ENCODE data around the gene EPN2. TPM values are rescaled to one million over a fixed set of nuclear protein-coding genes. Genes with fewer than 3 reads are reported as not detected.
A peak's percentile ranks its signal among the peaks of the same experiment; 100 is the strongest.

The EPN2 gene
- polyA plus RNA-seq, 4 donors: 45.2 to 52.9 (median 47.5) TPM

DNA sequence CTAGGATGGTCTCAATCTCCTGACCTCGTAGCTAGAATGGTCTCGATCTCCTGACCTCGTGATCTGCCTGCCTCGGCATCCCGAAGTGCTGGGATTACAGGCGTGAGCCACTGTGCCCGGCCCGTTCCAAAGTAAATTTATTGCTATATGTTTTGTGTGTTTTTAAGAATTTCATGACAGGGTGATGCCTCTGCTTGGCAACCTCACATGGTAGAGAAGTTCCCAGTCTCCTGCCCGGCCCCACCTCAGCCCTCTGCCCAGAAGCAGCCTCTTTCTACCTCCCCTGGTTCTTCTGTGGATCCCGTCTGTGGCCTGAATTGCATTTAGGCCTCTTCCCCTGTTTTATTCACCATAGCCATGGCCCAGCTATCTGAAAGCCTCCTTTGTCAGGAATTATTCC, 70.4 kb downstream of the EPN2 start:
- no peak for DNase-seq (ENCODE audit: low read depth in 4 of 4, low spot score in 2 of 4)

DNA sequence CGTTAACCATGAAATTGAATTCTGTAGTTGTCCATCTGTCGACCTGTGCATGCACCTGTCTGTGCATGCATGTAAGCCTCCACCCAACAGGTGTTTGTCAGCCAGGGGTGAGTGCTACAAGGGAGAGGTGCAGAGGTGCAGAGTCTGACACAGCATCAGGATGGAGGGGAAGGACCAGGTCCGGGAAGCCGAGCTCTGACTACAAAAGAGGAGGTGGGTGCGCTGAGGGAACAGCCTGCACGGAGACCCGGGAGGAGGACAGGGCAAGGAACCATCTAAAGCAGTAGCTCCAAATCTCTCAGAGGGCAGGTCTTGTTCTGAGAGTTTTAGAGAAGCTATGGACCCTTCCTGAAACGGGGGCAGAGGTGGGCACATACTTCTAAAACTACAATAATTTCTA, 71.2 kb downstream of the EPN2 start:
- no peak for DNase-seq (ENCODE audit: low read depth in 4 of 4, low spot score in 2 of 4)

DNA sequence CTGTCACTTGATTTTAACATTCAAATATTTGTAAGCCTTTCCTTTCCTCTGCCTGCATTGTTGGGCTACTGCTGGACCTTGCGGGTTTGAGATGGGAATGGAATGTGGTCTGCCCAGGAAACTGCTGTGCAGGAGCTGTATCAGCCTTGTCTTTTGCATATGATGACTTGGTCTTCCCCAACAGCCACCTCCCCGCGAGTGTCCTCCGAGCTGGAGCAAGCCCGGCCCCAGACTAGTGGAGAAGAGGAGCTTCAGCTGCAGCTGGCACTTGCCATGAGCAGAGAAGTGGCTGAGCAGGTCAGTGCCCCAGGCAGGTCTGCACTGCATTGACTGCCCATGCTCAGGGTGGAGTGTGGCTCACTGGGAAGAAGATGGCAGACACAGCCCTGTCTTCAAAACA, 72.5 kb downstream of the EPN2 start:
- DNase-seq (ENCODE audit: low read depth in 4 of 4, low spot score in 2 of 4): no peak

GRCh38 chr17:19310151-19310550, 73.0 kb downstream of the EPN2 start:
- DNase-seq (ENCODE audit: low read depth in 4 of 4, low spot score in 2 of 4): no peak

DNA sequence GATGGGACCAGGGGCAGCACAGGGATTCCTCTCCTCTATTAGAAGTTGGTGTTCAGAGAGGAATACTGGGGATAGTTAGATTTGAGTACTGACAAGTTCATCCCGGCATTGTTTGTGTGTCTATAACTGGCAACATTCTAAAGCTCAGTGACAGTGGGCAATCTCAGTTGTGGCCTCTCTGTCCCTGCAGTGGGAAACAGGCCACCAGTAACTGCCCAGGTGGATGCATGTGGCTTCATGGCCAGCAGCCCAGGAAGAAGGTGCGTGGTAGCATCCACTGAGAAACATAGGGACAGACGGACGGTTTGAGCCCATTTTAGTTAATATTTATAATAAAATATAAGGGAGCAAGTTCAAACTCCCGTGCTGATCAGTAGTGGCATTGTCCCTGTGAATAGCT, 73.8 kb downstream of the EPN2 start:
- DNase-seq (ENCODE audit: low read depth in 4 of 4, low spot score in 2 of 4): no peak

DNA sequence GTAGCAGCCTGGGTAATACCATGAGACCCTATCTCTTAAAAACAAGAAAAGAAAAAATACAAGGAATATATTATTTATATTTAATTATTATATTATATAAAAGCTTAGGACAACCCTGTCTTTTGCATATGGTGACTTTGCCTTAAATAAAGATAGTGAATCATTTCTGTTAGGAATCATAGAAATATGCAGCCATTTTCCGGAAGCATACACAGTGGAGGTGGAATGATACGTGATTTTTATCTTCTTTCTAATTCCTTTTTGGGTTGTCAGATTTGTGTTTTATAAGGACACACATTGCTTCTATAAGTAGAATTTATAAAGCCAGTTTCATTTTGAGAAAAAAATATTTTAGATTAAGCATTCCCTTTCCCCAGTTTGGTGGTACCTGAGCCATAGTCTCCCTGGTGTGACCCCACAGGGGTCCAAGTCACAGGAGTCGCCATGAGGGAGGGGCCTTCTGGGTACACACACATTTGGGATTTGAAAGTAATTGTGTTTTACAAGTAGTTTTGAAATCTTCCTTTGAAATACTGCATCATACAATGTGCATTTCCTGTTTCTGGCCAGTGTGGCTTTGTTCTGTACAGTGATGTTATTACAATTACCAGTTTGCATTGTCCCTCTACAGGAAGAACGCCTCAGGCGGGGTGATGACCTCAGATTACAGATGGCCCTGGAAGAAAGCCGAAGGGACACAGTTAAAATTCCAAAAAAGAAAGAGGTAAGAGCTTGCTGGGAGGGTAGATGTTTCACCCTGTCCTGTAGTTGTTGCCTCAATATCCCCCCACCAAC, 74.5 kb downstream of the EPN2 start:
- no peak for DNase-seq (ENCODE audit: low read depth in 4 of 4, low spot score in 2 of 4)

DNA sequence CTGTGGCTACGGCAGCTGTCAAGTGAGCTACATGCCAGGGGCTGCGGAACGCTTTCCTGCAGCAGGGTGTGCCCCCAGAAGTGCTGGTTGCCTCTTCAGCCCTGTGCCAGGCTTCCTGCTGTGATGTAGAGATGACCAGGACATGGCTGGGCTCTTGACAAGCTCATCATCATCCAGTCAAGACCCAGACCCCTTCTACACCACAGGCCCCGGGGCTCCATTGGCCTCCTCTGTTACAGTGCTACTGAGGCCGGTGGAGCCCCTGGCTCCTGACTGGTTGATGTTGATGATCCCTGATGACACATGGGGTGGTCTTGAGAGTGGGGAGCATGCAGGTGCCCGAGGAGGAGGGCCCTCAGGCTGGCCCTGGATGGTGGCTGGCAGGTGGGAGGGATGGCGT, 75.2 kb downstream of the EPN2 start:
- DNase-seq (ENCODE audit: low read depth in 4 of 4, low spot score in 2 of 4): no peak

DNA sequence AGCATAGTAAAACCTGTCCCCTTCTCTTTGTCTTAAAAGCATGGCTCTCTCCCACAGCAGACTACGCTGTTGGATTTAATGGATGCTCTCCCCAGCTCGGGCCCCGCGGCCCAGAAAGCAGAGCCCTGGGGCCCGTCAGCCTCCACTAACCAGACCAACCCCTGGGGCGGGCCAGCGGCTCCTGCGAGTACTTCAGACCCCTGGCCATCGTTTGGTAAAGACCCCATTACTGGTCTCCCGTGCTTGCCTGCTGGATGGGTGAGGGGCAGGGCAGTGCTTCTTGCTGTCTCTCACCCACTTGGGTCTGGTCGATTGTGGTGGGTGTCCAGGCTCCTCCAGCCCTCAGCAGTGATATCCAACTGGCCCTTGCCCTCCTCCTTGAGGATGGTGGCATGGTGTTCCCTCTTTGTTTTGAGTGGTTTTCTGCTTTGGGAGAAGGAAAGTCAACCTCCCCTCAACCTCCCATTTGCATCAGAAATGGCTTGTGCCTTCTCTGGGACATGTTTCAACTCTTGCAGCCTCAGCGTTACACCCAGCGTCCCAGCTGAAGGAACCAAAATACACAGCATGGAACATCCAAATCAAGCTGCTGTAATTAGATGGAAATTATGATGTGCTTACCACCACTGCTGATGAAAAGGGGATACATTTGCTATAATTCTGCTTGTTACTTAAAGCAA, 76.0 kb downstream of the EPN2 start:
- DNase-seq (ENCODE audit: low read depth in 4 of 4, low spot score in 2 of 4): no peak

- no peak for DNase-seq (ENCODE audit: low read depth in 4 of 4, low spot score in 2 of 4)
Measured at GRCh38 chr17:19313746-19314651, 76.8 kb downstream of the EPN2 start.

GRCh38 chr17:19315104-19315503, 77.9 kb downstream of the EPN2 start:
- DNase-seq (ENCODE audit: low read depth in 4 of 4, low spot score in 2 of 4): no peak

GRCh38 chr17:19316761-19317358, 79.7 kb downstream of the EPN2 start:
- peak in 2 of 4 donors; percentile 53 to 62 for DNase-seq (ENCODE audit: low read depth in 4 of 4, low spot score in 2 of 4)

- DNase-seq (ENCODE audit: low read depth in 4 of 4, low spot score in 2 of 4): peak; percentile 58 to 90 (median 82)
Measured at GRCh38 chr17:19317359-19318095, 80.4 kb downstream of the EPN2 start.

DNA sequence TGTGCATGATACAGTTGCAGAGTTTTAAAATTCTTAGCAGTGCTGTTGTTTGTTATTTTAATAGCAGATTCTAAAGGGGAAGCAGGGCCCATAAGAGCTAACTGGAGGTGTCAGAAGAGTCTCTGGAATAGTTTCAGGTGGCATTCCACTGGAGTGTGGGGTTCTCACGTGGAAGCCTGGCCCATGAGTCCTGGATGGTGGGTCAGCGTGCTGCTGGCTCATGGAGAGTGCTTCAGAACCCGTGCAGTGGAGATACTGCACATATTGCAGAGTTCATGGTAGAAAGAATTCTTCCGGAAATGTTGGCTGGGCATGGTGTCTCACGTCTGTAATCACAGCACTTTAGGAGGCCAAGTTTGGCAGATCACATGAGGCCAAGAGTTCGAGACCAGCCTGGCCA, 81.4 kb downstream of the EPN2 start:
- no peak for DNase-seq (ENCODE audit: low read depth in 4 of 4, low spot score in 2 of 4)

GRCh38 chr17:19319771-19320505, 82.8 kb downstream of the EPN2 start:
- DNase-seq (ENCODE audit: low read depth in 4 of 4, low spot score in 2 of 4): no peak

DNA sequence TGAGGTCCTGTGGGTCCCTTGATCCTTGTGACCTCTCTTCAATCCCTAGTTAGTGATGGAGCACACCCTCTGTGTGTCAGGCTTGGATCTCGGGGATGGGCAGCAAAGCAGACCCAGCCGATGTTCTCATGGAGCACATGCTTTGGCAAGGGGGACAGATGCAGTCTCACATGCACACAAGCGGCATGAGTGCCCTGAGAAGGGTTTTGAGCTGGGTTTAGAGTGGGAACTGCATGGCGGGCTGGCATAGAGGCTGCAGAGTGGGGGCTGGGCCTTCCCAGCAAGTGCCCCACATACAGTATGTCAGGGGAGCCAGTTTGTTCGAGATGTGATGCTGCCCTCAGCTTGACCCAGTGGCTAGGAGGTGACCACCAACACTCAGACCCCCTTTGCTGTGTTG, 83.7 kb downstream of the EPN2 start:
- DNase-seq (ENCODE audit: low read depth in 4 of 4, low spot score in 2 of 4): no peak

DNA sequence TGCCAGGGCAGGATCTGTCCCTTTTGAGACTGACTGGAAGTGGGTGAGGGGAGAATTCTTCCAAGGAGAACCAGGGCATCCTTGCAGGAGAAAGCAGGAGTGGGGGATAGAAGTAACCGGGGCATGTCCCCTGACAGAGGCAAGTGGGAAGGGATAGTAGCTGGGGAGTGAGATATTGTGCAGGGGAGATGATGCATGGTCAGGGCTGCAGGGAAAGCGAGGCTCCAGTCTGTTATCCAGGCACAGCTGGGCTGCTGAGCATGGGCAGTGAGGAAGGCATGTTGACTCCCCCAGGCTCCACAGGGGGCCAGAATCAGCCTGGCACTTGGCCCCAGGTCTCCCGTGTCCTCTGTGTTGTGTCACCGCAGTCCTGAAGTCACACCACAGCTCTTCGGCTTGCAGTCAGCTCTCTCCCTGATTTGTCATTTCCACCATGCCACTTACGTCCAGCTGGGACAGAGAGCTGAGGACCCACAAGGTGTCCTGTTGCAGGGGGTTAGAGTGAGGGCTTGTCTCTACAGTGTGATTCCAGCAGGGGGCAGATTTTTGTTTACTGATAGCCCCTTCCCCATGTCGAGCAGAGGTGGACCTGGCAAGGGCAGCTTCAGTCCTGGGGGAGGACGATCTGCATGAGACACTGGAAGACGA, 84.4 kb downstream of the EPN2 start:
- DNase-seq (ENCODE audit: low read depth in 4 of 4, low spot score in 2 of 4): no peak

GRCh38 chr17:19322129-19322505, 85.0 kb downstream of the EPN2 start:
- no peak for DNase-seq (ENCODE audit: low read depth in 4 of 4, low spot score in 2 of 4)

GRCh38 chr17:19322861-19323260, 85.7 kb downstream of the EPN2 start:
- no peak for DNase-seq (ENCODE audit: low read depth in 4 of 4, low spot score in 2 of 4)

- DNase-seq (ENCODE audit: low read depth in 4 of 4, low spot score in 2 of 4): no peak
Measured at GRCh38 chr17:19325542-19325941, 88.4 kb downstream of the EPN2 start.

All from left renal cortex interstitium (tissue), 4 donors.